NOMO-1 treated with dmso at 0.1 percent for 144 hours (cell line): ENCODE data around the gene BCL2A1.
A peak's percentile ranks its signal among the peaks of the same experiment; 100 is the strongest.
"Not testable (repeated sequence)": the region's sequence is repeated elsewhere in the genome, so short reads cannot be mapped to it uniquely, and the experiment has no call there.

Experiments used
- DNase-seq: peaks from one replicate; lab custom pipeline; 2025; ENCODE audit not compliant: unreplicated experiment; lab: John Stamatoyannopoulos, UW

The BCL2A1 gene

DNA sequence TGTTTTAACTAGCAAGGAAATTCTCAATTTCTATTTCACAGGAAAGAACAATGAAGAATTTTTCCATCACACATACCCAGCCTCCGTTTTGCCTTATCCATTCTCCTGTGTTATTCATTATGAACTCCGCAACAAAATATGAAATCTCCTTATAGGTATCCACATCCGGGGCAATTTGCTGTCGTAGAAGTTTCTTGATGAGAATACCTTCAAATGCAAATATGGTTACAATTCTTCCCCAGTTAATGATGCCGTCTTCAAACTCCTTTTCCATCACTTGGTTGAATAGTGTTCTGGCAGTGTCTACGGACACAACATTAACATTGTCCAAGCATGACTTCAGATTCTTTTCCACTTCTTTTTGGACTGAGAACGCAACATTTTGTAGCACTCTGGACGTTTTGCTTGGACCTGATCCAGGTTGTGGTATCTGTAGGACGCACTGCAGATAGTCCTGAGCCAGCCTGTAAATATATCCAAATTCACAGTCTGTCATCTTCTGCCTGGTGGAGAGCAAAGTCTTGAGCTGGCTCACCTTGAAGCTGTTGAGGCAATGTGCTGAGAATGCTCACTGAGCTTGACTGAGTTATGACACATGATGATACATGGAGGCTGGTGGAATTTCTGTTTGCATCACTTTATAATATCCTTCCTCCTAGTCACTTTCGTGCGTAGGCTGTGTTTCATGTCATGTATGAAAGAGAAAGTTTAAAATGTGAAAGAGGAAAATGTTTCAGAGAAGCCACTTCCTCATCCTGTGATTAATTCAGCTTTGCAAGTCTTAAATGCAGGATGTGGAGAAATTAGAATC, at the start of gene BCL2A1:
TSS of gene BCL2A1 (minus strand) at position 573 of the 811 bp plus-strand sequence. CDS start at position 496, 77 bp downstream.
- peak; percentile 89 for DNase-seq

DNA sequence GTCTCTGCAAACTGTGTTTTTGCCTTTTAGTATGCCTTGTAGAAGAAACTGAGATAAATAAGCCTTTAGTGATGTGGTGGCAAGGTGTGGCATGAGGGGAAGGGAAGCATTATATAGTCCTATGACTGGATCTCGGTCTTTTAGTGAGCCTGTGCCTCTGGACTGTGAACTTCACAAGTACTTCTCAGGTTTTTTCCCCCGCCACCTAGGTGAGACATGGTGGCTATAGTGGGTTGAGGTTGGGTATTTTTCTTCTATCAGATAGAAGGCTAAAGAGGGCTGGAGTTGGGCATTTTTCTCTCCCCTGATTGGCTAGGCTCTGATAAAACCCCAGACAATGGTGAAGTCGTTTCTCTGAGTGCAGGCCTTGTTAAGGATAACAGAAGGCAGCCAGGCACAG, 49.7 kb upstream of the BCL2A1 start:
- no peak for DNase-seq

DNA sequence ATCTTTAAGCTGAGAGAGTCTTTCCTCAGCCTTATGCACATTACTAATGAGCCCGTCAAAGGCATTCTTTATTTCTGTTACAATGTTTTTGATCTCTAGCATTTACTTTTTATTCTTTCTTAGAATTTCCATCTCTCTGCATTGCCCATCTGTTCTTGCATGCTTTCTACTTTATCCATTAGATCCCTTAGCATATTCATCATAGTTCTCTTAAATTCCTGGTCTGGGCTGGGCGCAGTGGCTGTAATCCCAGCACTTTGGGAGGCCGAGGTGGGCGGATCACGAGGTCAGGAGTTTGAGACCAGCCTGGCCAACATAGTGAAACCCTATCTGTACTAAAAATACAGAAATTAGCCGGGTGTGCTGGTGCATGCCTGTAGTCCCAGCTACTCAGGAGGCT, 49.2 kb upstream of the BCL2A1 start:
- DNase-seq, result not testable (repeated sequence)

DNA sequence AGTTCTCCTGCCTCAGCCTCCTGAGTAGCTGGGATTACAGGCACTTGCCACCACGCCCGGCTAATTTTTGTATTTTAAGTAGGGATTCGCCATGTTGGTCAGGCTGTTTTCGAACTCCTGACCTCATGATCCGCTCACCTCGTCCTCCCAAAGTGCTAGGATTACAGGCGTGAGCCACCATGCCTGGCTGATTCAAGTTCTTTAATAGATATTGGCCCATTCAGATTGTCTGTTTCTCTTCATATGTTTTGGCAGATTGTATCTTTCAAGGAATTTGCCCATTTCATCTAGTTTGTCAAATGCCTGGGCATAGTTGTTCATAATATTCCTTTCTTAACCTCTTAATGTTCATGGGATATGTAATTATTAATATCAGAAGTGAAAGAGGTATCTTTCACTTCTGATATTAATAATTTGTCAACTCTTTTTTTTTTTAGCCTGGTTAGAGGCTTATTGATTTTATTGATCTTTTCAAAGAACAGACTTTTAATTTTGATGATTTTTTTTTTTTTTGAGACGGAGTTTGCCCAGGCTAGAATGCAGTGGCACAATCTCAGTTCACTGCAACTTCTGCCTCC, 48.3 kb upstream of the BCL2A1 start:
- no peak for DNase-seq

DNA sequence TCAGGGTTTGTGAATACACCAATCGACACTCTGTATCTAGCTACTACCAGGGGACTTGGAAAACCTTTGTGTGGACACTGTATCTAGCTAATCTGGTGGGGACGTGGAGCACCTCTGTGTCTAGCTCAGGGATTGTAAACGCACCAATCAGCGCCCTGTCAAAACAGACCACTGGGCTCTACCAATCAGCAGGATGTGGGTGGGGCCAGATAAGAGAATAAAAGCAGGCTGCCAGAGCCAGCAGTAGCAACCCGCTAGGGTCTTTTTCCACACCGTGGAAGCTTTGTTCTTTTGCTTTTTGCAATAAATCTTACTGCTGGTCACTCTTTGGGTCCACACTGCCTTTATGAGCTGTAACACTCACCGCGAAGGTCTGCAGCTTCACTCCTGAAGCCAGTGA, 46.1 kb upstream of the BCL2A1 start:
- not testable (repeated sequence) for DNase-seq

DNA sequence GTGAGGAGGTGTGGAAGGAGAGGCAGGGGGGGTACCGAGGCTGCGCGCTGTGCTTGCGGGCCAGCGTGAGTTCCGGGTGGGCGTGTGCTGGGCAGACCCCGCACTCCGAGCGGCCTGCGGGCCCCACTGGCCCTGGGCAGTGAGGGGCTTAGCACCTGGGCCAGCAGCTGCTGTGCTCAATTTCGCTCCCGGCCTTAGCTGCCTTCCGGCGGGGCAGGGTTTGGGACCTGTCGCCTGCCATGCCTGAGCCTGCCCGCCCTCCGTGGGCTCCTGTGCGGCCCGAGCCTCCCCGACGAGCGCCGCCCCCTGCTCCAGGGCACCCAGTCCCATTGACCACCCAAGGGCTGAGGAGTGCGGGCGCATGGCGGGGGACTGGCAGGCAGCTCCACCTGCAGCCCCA, 45.5 kb upstream of the BCL2A1 start:
- DNase-seq, result not testable (repeated sequence)

DNA sequence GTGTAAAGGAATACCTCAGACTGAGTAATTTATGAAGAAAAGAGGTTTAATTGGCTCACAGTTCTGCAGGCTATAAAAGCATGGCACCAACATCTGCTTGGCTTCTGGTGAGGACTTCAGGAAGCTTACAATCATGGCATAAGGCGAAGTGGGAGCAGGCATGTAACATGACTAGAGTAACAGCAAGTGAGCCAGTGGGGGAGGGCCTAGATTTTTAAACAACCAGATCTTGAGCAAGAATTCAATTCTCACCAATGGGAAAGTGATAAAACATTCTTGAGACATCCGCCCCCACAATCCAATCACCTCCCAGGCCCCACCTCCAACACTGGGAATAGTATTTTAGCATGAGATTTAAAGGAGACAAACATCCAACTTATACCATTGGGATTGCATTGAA, 44.2 kb upstream of the BCL2A1 start:
- no peak for DNase-seq

DNA sequence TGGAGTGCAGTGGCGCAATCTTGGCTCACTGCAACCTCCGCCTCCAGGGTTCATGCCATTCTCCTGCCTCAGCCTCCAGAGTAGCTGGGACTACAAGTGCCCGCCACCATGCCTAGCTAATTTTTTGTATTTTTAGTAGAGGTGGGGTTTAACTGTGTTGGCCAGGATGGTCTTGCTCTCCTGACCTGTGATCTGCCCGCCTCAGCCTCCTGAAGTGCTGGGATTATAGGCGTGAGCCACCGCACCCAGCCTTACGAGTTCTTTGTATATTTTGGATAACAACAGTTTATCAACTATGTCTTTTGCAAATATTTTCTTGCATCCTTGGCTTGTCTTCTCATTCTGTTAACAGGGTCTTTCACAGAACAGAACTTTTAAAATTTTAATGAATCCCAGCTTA, 43.2 kb upstream of the BCL2A1 start:
- DNase-seq, result not testable (repeated sequence)

DNA sequence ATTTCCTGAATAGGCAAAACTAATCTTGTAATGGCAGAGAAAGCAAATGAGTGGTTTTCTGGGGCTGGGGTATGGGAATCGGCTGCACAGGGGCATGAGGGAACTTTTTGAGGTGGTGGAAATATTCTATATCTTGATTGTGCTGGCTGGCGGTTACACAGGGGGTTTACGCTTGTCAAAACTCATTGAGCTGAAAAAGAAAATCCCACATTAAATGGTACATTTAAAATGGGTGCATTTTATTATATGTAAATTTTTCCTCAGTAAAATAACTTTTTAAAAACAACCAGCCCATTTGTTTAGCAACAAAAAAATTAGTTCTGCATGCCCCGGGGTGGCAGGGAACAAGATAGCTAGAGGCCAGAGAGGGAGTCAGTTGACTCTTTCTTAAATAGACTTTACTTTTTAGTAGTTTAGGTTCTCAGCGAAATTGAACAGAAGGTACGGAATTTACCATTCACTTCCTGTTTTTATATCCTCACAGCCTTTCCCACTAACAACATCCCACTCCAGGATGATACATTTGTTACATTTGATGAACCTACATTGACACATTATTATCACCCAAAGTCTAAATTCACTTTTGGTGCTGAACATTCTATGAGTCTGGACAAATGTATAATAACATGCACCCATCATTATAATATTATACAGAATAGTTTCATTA, 41.2 kb upstream of the BCL2A1 start:
- DNase-seq, result no peak

DNA sequence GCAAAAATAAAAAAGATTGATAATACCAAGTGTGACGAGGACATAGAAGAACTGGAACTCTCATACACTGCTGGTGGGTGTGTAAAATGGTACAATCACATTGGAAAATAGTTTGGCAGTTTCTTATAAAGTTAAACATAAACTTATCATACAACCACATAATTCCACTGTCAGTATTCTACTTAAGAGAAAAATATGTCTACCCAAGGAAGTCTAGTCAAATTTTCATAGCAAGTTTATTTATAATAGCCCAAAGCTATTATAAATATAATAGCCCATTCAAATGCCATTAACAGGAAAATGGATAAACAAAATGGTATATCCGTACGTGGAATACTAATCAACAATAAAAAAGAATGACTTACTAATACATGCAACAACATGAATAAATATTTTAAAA, 40.6 kb upstream of the BCL2A1 start:
- no peak for DNase-seq

DNA sequence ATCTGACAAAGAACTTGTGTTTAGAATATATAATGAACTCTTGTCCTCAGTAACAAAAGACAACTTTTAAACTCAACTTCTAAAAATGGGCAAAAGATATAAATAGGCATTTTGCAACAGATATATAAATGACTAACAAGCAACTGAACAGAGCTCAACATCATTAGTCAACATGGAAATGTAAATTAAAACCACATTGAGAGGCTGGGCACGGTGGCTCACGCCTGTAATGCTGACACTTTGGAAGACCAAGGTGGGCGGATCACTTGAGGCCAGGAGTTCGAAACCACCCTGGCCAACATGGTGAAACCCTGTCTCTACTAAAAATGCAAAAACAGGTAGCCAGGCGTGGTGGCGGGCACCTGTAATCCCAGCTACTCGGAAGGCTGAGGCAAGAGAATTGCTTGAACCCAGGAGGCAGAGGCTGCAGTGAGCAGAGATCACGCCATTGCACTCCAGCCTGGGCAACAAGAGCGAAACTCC, 40.1 kb upstream of the BCL2A1 start:
- peak; percentile 42 for DNase-seq

DNA sequence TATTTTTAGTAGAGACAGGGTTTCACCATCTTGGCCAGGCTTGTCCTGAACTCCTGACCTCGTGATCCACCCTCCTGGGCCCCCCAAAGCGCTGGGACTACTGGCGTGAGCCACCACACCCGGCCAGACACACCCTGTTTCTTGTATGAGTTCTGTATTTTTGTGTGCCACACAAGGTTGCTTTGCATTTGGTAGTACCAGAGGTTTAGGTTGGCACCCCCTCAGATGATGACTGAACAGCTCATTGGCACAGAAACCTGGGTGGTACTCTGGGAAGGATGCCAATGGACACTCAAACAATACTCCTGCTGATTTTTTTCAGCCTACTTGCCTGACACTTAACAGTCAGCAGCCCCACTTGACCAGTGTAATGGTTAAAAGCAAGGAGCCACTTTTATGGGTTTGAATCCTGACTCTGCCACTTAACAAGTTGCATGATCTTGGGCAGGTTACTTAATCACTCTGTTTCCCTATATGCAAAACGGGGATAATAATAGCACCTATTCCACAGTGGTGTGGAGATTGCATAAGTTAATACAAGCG, 39.2 kb upstream of the BCL2A1 start:
- peak; percentile 55 for DNase-seq

DNA sequence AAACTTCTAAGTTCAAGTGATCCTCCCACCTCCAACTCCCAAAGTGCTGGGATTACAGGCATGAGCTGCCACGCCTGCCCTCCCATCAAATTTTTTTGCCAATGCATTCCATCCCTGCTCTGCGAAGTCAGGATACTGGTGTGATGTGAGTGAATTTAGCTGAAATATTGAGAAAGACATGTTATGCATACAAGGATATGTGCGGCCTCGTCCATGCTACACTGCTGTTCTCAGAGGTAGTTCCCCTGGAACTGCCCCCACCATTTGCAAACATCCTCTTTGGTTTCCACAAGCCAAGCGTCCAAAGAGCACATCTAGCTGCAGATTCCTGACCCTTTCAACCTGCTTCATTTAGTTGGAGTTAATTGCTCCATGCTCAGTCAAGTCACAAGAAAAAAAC, 36.5 kb upstream of the BCL2A1 start:
- no peak for DNase-seq

DNA sequence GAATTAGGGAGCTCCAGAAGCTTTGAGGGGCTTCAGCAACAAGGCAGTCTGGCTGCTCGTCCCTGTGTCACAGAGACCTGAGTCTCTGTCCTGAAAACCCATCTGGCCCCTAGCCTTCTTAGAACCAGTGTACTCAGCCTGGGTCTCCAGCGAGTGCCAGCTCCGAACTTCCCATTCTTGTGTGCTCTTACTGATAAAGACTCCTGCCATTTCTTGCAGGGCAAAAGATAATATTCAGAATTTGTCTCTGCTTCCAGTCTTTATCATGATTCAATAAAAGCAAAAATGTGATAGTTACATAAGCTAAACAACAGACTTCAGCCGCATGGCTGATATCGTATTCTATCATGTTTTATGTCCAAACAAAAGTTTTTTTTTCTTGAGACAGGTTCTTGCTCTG, 36.0 kb upstream of the BCL2A1 start:
- DNase-seq, result no peak

DNA sequence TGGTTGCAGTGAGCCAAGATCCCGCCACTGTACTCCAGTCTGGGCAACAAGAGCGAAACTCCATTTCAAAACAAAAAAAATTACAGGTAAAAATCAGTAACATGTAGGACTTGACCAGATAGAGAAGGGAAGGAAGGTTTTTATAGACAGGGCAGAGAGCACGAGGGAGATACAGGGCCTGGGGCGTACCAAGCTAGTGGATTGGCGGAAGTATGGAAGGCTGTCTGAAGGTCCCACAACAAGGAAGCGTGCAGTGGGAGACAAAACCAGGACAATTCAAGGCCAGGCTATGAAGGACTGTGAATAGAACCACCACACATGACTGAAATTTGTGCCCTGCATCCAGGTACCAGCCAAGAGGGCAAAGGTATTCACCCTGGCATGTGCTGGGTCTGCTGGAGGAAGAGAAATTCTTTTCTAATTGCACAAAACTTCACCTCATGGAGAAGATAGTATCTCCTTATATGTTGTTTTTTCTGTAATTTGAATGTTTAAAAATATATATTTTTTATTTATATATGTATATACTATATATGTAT, 33.0 kb upstream of the BCL2A1 start:
- DNase-seq, result no peak

DNA sequence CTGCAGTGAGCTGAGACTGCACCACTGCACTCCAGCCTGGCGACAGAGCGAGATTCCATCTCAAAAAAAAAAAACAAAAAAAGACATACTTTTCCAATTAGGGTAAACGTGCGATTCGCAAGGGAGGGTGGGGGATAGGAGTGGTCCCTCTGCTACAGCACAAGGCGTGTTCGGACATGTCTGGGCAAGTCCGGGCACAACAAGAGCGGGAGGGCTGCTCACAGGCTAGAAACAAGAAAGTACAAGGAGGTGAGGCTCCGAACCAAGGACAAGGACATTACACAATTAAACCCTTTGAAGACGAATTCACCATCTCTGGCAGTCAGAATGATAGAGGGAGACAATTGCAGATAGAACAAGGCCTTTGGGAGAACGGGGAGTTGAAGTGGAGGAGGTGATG, 32.2 kb upstream of the BCL2A1 start:
- no peak for DNase-seq

DNA sequence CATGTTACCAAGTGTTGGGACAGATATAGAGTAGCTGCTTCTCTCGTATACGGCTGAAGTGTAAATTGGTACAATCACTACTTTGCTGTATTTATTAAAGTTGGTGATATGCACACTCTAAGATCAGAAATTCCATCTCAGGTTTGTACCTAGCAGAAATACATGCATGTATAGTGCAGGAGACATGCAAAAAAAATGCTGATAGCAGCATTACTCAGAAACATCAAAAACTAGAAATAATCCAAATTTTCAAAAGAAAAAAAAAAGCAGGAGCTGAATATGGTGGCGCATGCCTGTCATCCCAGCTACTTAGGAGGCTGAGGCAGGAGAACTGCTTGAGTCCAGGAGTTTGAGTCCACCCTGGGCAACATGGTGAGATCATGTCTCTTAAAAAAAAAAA, 31.3 kb upstream of the BCL2A1 start:
- DNase-seq, result no peak

DNA sequence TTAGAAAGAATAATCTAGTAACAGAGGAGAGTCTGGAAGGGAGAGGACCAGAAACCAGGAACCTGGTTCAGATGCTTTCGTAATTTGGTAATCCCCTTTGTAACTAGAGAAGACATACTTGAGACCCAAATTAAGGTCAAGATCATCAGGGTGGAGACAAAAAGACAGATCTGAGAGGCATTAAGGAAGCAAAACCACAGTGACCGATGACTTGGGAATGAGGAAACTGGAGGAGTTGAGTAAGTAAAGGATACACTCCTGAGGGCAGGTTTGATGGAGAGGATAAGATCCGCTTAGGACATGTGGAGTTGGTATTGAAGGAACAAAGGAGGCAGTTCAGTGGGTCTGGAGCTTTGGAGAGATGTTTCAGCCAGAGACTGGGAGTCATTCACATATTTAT, 23.6 kb upstream of the BCL2A1 start:
- no peak for DNase-seq

DNA sequence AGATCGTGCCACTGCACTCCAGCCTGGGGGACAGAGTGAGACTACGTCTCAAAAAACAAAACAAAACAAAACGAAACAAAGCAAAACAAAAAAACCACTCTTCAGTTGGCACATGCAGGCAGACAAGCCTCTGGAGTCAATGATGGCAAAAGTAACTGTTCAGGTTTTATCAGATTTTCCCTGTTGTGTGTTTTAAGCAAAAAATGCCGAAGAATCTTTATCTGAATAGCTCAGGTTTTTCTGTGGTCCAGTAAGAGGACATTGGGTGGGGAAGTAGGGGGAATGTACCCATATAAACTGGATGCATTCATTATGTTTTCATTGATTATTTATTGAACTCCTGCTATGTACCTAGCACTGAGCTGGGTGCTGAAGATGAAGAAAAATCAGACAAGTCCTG, 20.8 kb upstream of the BCL2A1 start:
- DNase-seq, result no peak

DNA sequence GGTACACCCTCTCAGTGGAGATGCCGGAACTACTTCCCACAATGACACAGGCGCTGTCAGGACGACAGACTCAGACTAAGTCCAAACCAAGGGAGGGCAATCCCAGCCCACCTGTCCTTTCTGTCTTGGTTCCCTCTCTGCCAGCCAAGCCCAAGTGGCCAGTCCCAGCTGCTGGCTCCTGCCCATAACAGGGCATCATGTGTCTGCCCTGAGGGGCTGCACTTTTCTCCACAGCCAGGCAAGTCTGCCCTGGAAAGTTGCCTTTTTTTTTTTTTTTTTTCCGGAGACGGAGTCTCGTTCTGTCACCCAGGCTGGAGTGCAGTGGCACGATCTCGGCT, 20.0 kb upstream of the BCL2A1 start:
- no peak for DNase-seq

DNA sequence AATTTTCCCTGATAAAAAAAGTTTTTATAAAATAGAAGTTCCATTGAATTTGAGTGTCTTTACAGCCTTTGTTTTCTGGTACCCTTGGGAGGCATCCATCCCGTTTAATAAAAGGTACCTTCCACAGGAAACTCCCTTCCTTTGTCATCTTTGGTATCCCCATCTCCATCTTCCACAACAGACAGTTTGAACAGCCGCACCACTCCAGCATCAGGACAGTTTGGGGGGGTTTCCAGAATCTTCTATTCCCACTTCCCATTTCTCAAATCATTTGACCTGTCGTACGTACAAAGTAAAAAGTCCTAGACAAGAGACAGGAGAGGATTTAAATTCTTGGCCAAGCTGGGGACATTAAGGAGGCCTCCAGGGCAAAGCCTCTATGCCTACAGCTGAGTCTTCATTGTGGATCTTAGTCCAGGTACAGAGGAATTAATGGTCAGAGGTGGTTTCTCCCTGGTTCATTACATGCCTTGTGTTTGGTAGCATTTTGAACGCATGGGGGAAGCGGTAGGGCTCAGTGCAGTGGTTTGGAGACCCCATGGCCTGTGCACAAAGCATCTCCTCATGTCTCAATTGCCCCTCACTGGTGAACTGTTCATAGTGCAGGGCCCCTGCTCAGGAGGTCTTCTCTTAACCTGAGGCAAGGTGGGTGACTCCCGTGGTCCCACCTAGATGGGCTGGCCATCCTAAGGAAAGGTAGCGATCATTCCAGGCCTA, 19.4 kb upstream of the BCL2A1 start:
- DNase-seq, result no peak
